Femur (tissue), 1 donor: Measurements from ENCODE around the gene DBNDD1.
"Not testable (repeated sequence)": the region's sequence is repeated elsewhere in the genome, so short reads cannot be mapped to it uniquely, and the experiment has no call there.

Experiments
- DNase-seq: peaks from one replicate; pipeline ENCODE4 v3.0.0-alpha.2; 2017

DBNDD1 gene

GRCh38 chr16:90010676-90011507, 8.4 kb downstream of the DBNDD1 start:
- DNase-seq, result no peak

- DNase-seq, result no peak
These were observed 9.9 kb downstream of the DBNDD1 start for GRCh38 chr16:90009172-90009899.

GRCh38 chr16:90008708-90009145, 10.5 kb downstream of the DBNDD1 start:
- no peak for DNase-seq

- not testable (repeated sequence) for DNase-seq
These were observed 11.5 kb downstream of the DBNDD1 start for GRCh38 chr16:90007635-90008234.

GRCh38 chr16:90007015-90007414, 12.2 kb downstream of the DBNDD1 start:
- DNase-seq, result no peak

- DNase-seq, result no peak
These were observed 13.1 kb downstream of the DBNDD1 start for GRCh38 chr16:90005956-90006663.

GRCh38 chr16:90004577-90004976, 14.7 kb downstream of the DBNDD1 start:
- DNase-seq, result no peak

- no peak for DNase-seq
These were observed 16.5 kb downstream of the DBNDD1 start for GRCh38 chr16:90002759-90003158.

GRCh38 chr16:90001761-90002503, 17.3 kb downstream of the DBNDD1 start:
- DNase-seq, result no peak

- DNase-seq, result no peak
These were observed 18.4 kb downstream of the DBNDD1 start for GRCh38 chr16:90000733-90001427.

GRCh38 chr16:89999831-90000574, 19.3 kb downstream of the DBNDD1 start:
- no peak for DNase-seq

GRCh38 chr16:89996178-89996489, 23.1 kb downstream of the DBNDD1 start:
- no peak for DNase-seq

- DNase-seq, result not testable (repeated sequence)
These were observed 23.6 kb downstream of the DBNDD1 start for GRCh38 chr16:89995475-89996177.

- not testable (repeated sequence) for DNase-seq
These were observed 24.4 kb downstream of the DBNDD1 start for GRCh38 chr16:89994721-89995474.

GRCh38 chr16:89994389-89994720, 24.9 kb downstream of the DBNDD1 start:
- DNase-seq, result no peak

GRCh38 chr16:89993971-89994370, 25.3 kb downstream of the DBNDD1 start:
- DNase-seq, result no peak

GRCh38 chr16:89993377-89993776, 25.9 kb downstream of the DBNDD1 start:
- no peak for DNase-seq

GRCh38 chr16:89990799-89991198, 28.5 kb downstream of the DBNDD1 start:
- no peak for DNase-seq

GRCh38 chr16:89988951-89989350, 30.3 kb downstream of the DBNDD1 start:
- DNase-seq, result no peak

- DNase-seq, result no peak
These were observed 32.1 kb downstream of the DBNDD1 start for GRCh38 chr16:89987169-89987568.
